Neuronal stem cell (in vitro differentiated cells): ENCODE results near the gene CDR2.
"Not testable (repeated sequence)": the region's sequence is repeated elsewhere in the genome, so short reads cannot be mapped to it uniquely, and the experiment has no call there.

Source experiments
- DNase-seq: peaks from one replicate; pipeline ENCODE4 v3.0.0-alpha.2; 2013; ENCODE audit warnings: low spot score
- H2AFZ ChIP-seq: one replicate; pipeline ENCODE4 v1.6.1; 2013; ENCODE audit warnings: mild to moderate bottlenecking, low read length, inconsistent platforms
- H2AK5ac ChIP-seq: 2 replicates; pipeline ENCODE4 v1.6.1; 2013; ENCODE audit warnings: low read depth, mild to moderate bottlenecking, inconsistent platforms, low read length, moderate library complexity, mixed read lengths
- H2BK120ac ChIP-seq: 2 replicates; pipeline ENCODE4 v1.6.1; 2013; ENCODE audit warnings: low read depth, mild to moderate bottlenecking, inconsistent platforms, low read length, moderate library complexity, mixed read lengths
- H2BK12ac ChIP-seq: one replicate; pipeline ENCODE4 v1.6.1; 2013; ENCODE audit warnings: low read length, inconsistent platforms
- H2BK15ac ChIP-seq: 2 replicates; pipeline ENCODE4 v1.6.1; 2013; ENCODE audit warnings: mild to moderate bottlenecking, low read length, inconsistent platforms, mixed read lengths
- H2BK5ac ChIP-seq: one replicate; pipeline ENCODE4 v1.6.1; 2013; ENCODE audit warnings: inconsistent platforms, mild to moderate bottlenecking, low read length, moderate library complexity
- H3K14ac ChIP-seq: one replicate; pipeline ENCODE4 v1.6.1; 2013; ENCODE audit warnings: low read length, inconsistent platforms
- H3K18ac ChIP-seq: 2 replicates; pipeline ENCODE4 v1.6.1; 2013; ENCODE audit warnings: low read length, inconsistent platforms
- H3K23ac ChIP-seq: 2 replicates; pipeline ENCODE4 v1.6.1; 2013; ENCODE audit warnings: low read depth, mild to moderate bottlenecking, mixed read lengths, low read length, inconsistent platforms; ENCODE audit not compliant: poor library complexity
- H3K27ac ChIP-seq: replicated peaks from 3 replicates; pipeline ENCODE4 v1.5.1; 2013; ENCODE audit warnings: low read length, inconsistent platforms
- H3K27me3 ChIP-seq, 3 experiments: 2 replicates each; pipeline ENCODE4 v1.6.1; 2013; ENCODE audit warnings: low read length in 3 of 3, mild to moderate bottlenecking in 2 of 3, inconsistent platforms in 1 of 3, low read depth in 1 of 3, mixed read lengths in 1 of 3, moderate library complexity in 1 of 3; ENCODE audit not compliant: control insufficient read depth in 3 of 3, insufficient read depth in 3 of 3
- H3K36me3 ChIP-seq, 2 donors: replicated peaks in 1 of 2; 2 replicates each; pipeline ENCODE4 v1.6.1; 2013; ENCODE audit warnings: low read length in 2 of 2; ENCODE audit not compliant: control insufficient read depth in 2 of 2, insufficient read depth in 2 of 2
- H3K4ac ChIP-seq: 2 replicates; pipeline ENCODE4 v1.6.1; 2013; ENCODE audit warnings: inconsistent platforms, mild to moderate bottlenecking, low read length, moderate library complexity
- H3K4me1 ChIP-seq, 2 donors: 1 replicate in 1 of 2; 2 replicates in 1 of 2; pipeline ENCODE4 v1.6.1; 2013; ENCODE audit warnings: low read length in 2 of 2, low read depth in 1 of 2; ENCODE audit not compliant: control insufficient read depth in 2 of 2, insufficient read depth in 1 of 2
- H3K4me2 ChIP-seq: one replicate; pipeline ENCODE4 v1.6.1; 2013; ENCODE audit warnings: mild to moderate bottlenecking, low read length, inconsistent platforms; ENCODE audit not compliant: insufficient read depth, poor library complexity, severe bottlenecking
- H3K4me3 ChIP-seq, 2 donors: 2 replicates each; pipeline ENCODE4 v1.5.1; 2013; ENCODE audit warnings: low read length in 2 of 2, mild to moderate bottlenecking in 2 of 2, inconsistent platforms in 1 of 2, moderate library complexity in 1 of 2
- H3K79me1 ChIP-seq: one replicate; pipeline ENCODE4 v1.6.1; 2013; ENCODE audit warnings: low read depth, mild to moderate bottlenecking, inconsistent platforms, low read length, moderate library complexity
- H3K9ac ChIP-seq: one replicate; pipeline ENCODE4 v1.6.1; 2013; ENCODE audit warnings: mild to moderate bottlenecking, low read depth, low read length, inconsistent platforms; ENCODE audit not compliant: poor library complexity
- H3K9me3 ChIP-seq, 2 donors: replicated peaks in 1 of 2; 2 replicates each; pipeline versions ENCODE3 to v1.6.1; 2013; ENCODE audit warnings: low read length in 2 of 2, mild to moderate bottlenecking in 2 of 2, inconsistent platforms in 1 of 2, low read depth in 1 of 2, mixed read lengths in 1 of 2, moderate library complexity in 1 of 2; ENCODE audit not compliant: control insufficient read depth in 2 of 2, insufficient read depth in 1 of 2
- H4K8ac ChIP-seq: one replicate; pipeline ENCODE4 v1.6.1; 2013; ENCODE audit warnings: low read depth, mild to moderate bottlenecking, inconsistent platforms, low read length, moderate library complexity
- H4K91ac ChIP-seq: one replicate; pipeline ENCODE4 v1.6.1; 2013; ENCODE audit warnings: low read length, low read depth, mild to moderate bottlenecking, inconsistent platforms; ENCODE audit not compliant: poor library complexity
- WGBS, 2 donors: extraction: QIAGEN DNeasy Blood & Tissue Kit; methylation state at CpG; one replicate each; pipeline ENCODE4 v1.1.7; 2013; ENCODE audit warnings: missing lambda C conversion rate in 2 of 2, mixed read lengths in 1 of 2; ENCODE audit not compliant: insufficient read length in 2 of 2, insufficient replicate concordance in 1 of 2; ENCODE audit errors: extremely low coverage in 2 of 2; 5-methylcytosine and 5-hydroxymethylcytosine counted together

CDR2 gene

DNA sequence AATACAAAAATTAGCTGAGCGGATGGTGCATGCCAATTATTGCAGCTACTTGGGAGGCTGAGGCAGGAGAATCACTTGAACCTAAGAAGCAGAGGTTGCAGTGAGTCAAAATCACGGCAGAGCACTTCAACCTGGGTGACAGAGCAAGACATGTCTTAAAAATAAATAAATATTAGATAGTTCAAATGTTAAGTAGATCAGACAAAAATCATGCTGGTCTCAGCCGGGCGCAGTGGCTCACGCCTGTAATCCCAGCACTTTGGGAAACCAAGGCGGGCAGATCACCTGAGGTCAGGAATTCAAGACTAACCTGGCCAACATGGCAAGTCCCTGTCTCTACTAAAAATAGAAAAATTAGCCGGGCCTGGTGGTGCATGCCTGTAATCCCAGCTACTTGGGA is 73.0 kb downstream of the CDR2 start:
- H3K9ac ChIP-seq, H3K9me3 ChIP-seq, H3K4me3 ChIP-seq, H3K14ac ChIP-seq, H3K18ac ChIP-seq, H2AK5ac ChIP-seq, H2AFZ ChIP-seq, H3K27me3 ChIP-seq, H4K8ac ChIP-seq, H2BK120ac ChIP-seq, H3K27ac ChIP-seq, DNase-seq, H3K4me2 ChIP-seq, H2BK12ac ChIP-seq, H2BK15ac ChIP-seq, H4K91ac ChIP-seq, H3K23ac ChIP-seq, H3K4ac ChIP-seq, H2BK5ac ChIP-seq, H3K4me1 ChIP-seq: not testable (repeated sequence)
- peaks cover 14% of the 10 kb centered on the region for H3K79me1 ChIP-seq
- H3K36me3 ChIP-seq, result peaks cover 22 to 45% of the 10 kb centered on the region in 2 donors
- no CpG with 5 or more reads among the region's 7 CpGs for WGBS, 2 donors

DNA sequence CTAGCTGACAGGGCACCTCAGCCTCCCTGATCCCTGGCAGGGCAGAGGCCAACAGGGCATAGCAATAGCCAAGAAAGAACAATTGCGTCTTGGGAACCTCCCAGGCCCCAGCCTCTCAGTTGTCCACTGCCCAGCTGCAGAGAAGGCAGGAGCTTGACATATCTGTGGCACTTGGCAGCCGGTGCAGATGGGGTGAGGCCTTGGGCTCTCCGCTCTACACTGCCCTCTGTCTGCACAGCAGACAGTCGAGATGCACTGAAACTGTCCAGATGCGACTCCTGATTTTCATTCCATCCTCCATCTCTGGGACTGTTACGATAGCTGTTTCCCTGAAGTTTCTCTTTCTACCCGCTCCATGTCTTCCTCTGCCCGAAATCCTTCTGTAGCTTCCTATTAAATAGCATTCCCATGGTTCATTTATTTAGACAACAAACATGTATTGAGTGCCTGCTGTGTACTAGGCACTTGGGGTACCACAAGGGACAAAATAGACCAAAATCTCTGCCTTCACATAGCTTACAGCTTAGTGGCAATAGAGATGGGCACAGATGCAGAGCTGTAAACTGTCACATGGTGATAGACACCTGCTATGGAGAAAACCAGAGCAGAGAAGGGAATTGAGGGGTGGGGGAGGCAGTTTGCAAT is 73.9 kb downstream of the CDR2 start:
- H3K23ac ChIP-seq, result no peak overlapping the region
- H3K9me3 ChIP-seq, result no peaks in the 10 kb centered on the region
- no peak overlapping the region for H2BK5ac ChIP-seq
- no CpG with 5 or more reads among the region's 8 CpGs for WGBS, 2 donors
- H3K4me2 ChIP-seq, result no peak overlapping the region
- no peak overlapping the region for H4K8ac ChIP-seq
- no peak overlapping the region for H3K14ac ChIP-seq
- H2AK5ac ChIP-seq, result no peak overlapping the region
- H3K4me3 ChIP-seq, result no peak overlapping the region
- H3K4me1 ChIP-seq, result no peaks in the 10 kb centered on the region
- no peak overlapping the region for H4K91ac ChIP-seq
- no peak overlapping the region for H2BK120ac ChIP-seq
- peaks cover 14% of the 10 kb centered on the region for H3K79me1 ChIP-seq
- H3K27me3 ChIP-seq, result no peaks in the 10 kb centered on the region
- H3K36me3 ChIP-seq, result peaks cover 21 to 37% of the 10 kb centered on the region in 2 donors
- no peak overlapping the region for H3K4ac ChIP-seq
- H3K27ac ChIP-seq, result no peak overlapping the region
- DNase-seq, result no peak
- H2BK12ac ChIP-seq, result no peak overlapping the region
- H2BK15ac ChIP-seq, result no peak overlapping the region
- no peak overlapping the region for H3K9ac ChIP-seq
- no peak overlapping the region for H2AFZ ChIP-seq
- H3K18ac ChIP-seq, result no peak overlapping the region

DNA sequence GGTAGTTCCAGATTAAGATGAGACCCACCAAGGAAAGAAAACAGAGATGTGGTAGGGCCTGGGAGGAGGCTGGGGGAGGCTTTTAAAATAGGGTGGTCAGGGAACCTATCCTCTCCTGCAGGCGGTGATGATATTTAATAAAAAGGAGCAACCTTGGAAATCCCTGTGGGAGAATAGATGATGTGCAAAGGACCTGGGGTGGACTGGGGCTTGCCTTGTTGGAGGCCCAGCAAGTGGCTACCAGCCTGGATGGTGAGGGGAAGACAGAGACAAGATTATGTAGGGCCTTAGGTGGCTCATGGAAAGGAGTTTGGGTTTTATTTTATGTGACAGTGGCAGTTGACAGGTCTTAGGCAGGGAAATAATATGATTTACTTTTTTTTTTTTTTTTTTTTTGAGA is 75.4 kb downstream of the CDR2 start:
- no peak overlapping the region for H2BK120ac ChIP-seq
- peaks cover 9 to 22% of the 10 kb centered on the region in 2 donors for H3K36me3 ChIP-seq
- no CpG with 5 or more reads among the region's 1 CpG for WGBS, 2 donors
- no peak overlapping the region for H2BK15ac ChIP-seq
- H3K4me3 ChIP-seq, result no peak overlapping the region
- H2AFZ ChIP-seq, result no peak overlapping the region
- no peak overlapping the region for H2BK12ac ChIP-seq
- no peak overlapping the region for H3K18ac ChIP-seq
- no peaks in the 10 kb centered on the region for H3K9me3 ChIP-seq
- no peak overlapping the region for H4K91ac ChIP-seq
- H3K79me1 ChIP-seq, result peaks cover 10% of the 10 kb centered on the region
- H3K14ac ChIP-seq, result no peak overlapping the region
- H3K27me3 ChIP-seq, result no peaks in the 10 kb centered on the region
- H2AK5ac ChIP-seq, result no peak overlapping the region
- H4K8ac ChIP-seq, result no peak overlapping the region
- H3K4ac ChIP-seq, result no peak overlapping the region
- H3K4me1 ChIP-seq, result no peaks in the 10 kb centered on the region
- no peak overlapping the region for H3K9ac ChIP-seq
- H3K4me2 ChIP-seq, result no peak overlapping the region
- no peak overlapping the region for H3K27ac ChIP-seq
- H2BK5ac ChIP-seq, result no peak overlapping the region
- DNase-seq, result no peak
- H3K23ac ChIP-seq, result no peak overlapping the region

DNA sequence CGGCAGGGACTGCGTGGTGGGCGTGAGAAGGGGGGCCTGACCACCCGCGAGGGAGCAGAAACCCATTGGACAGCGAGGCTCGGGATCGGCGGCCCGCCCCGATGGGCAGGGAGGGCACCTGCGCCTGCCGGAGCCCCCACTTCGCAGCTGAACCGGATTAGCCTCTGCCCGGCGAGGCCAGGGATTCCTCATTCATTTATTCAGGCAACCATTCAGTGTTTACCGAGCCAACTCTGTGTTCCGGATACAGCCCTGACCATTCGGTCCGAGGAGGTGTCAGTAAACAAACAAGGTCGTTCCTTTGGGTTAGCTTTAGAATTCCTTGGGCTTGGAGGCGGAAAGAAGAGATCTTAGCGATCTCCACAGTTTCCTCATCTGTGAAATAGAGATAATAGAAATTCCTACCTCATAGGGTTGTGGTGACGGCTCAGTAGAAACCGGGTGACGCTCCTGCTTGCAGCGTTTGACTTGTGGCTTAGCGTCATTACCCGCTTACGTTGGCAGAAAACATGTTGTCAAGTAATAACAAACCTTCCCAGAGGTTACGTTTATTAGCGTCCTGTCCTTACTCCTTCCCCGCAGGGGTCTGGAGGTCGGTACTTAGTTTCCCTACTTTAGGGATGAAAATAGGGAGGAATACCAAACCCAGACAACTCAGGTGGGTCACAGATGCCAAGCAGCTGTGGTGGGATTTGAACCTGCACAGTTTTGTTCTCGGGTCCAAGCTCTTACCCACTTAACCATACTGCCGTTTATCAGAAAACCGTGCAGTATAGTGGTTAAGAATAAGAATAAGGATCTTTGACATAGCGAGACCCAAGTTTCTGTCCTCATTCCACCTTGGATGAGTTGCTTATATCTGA is 76.3 kb downstream of the CDR2 start:
- Histone ChIP-seq H2AK5ac (peak overlapping the region; percentile 11), H2AFZ (peak overlapping the region; percentile 92), H4K8ac (no peak overlapping the region), H2BK15ac (no peak overlapping the region), H3K23ac (no peak overlapping the region), H3K4me1 (no peaks in the 10 kb centered on the region), H3K79me1 (peaks cover 10% of the 10 kb centered on the region), H3K9ac (peak overlapping the region; percentile 95), H3K27ac (peak overlapping the region; percentile 85), H3K36me3 (peaks cover 5 to 16% of the 10 kb centered on the region in 2 donors), H3K18ac (peak overlapping the region; percentile 94), H3K4ac (no peak overlapping the region), H4K91ac (no peak overlapping the region), H2BK5ac (peak overlapping the region; percentile 45), H3K27me3 (no peaks in the 10 kb centered on the region), H3K14ac (peak overlapping the region; percentile 95), H3K4me3 (peak overlapping the region; percentile 63 to 94), H3K9me3 (no peaks in the 10 kb centered on the region), H3K4me2 (peak overlapping the region; percentile 69), H2BK120ac (no peak overlapping the region), H2BK12ac (no peak overlapping the region)
- DNase-seq, result peak; percentile 87
- no CpG with 5 or more reads among the region's 39 CpGs for WGBS, 2 donors
